GM19438 (cell line): ENCODE measurements around the gene LARGE2.

Experiments used
- ATAC-seq: cut with Tn5 transposase; IDR thresholded peaks from one replicate; pipeline ENCODE4 v1.9.1; 2021; ENCODE audit warnings: low read depth; ENCODE audit not compliant: unreplicated experiment

Gene LARGE2

GRCh38 chr11:45913514-45913913 lies 8.9 kb upstream of the LARGE2 start:
- no peak for ATAC-seq

GRCh38 chr11:45913942-45914635 lies 8.4 kb upstream of the LARGE2 start:
- no peak for ATAC-seq

- ATAC-seq = no peak
Measured at GRCh38 chr11:45915446-45915845, 7.0 kb upstream of the LARGE2 start.

- ATAC-seq = no peak
Measured at GRCh38 chr11:45917286-45917622, 5.2 kb upstream of the LARGE2 start.

GRCh38 chr11:45917623-45918330 lies 4.7 kb upstream of the LARGE2 start, which contains the start of gene PEX16:
Gene PEX16, minus strand, starts transcription at chr11:45917877. Its CDS starts 66 bp downstream, at chr11:45917811.
- peak; percentile 79 for ATAC-seq

GRCh38 chr11:45918331-45918941 lies 4.0 kb upstream of the LARGE2 start:
- peak; percentile 48 for ATAC-seq

GRCh38 chr11:45918962-45919675 lies 3.3 kb upstream of the LARGE2 start:
- ATAC-seq = no peak

- ATAC-seq = no peak
Measured at GRCh38 chr11:45919806-45920530, 2.5 kb upstream of the LARGE2 start.

- ATAC-seq = no peak
Measured at GRCh38 chr11:45920531-45921477, 1.7 kb upstream of the LARGE2 start.

- ATAC-seq = no peak
Measured at GRCh38 chr11:45921561-45922424, 663 bp upstream of the LARGE2 start.

- ATAC-seq = no peak
Measured at GRCh38 chr11:45924036-45924915, 1.8 kb downstream of the LARGE2 start.

- ATAC-seq = no peak
Measured at GRCh38 chr11:45924927-45925326, 2.5 kb downstream of the LARGE2 start.

- ATAC-seq = no peak
Measured at GRCh38 chr11:45925550-45925949, 3.1 kb downstream of the LARGE2 start.

- no peak for ATAC-seq
Measured at GRCh38 chr11:45926001-45926401, 3.5 kb downstream of the LARGE2 start.

- no peak for ATAC-seq
Measured at GRCh38 chr11:45926536-45927331, 4.3 kb downstream of the LARGE2 start.

GRCh38 chr11:45927332-45927683 lies 4.9 kb downstream of the LARGE2 start:
- ATAC-seq = no peak
